ENCODE results near the gene BRIP1.
"Not testable (repeated sequence)": the region's sequence is repeated elsewhere in the genome, so short reads cannot be mapped to it uniquely, and the experiment has no call there.

The BRIP1 gene

DNA sequence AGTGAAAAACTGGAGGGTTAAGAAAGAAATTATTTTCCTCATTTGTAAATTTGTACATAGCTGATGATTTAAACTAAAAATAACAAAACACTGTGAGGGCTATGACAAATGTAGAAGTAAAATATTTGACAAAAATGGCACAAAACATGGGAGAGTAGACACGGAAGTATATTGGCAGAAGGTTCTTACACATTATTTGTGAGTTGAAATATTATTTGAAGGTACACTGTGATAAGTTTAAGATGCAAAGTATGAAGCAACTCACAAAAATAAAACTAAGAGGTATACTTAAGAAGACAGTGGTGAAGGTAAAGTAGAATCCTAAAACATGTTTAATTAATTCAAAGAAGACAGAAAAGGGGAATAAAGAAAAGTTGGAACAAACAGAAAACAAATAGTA lies 34.6 kb downstream of the BRIP1 start:
- no peak for DNase-seq (ENCODE audit: low read depth in 2 of 2)

GRCh38 chr17:61827649-61828395 lies 35.5 kb downstream of the BRIP1 start:
- DNase-seq (ENCODE audit: low read depth in 2 of 2), result no peak

DNA sequence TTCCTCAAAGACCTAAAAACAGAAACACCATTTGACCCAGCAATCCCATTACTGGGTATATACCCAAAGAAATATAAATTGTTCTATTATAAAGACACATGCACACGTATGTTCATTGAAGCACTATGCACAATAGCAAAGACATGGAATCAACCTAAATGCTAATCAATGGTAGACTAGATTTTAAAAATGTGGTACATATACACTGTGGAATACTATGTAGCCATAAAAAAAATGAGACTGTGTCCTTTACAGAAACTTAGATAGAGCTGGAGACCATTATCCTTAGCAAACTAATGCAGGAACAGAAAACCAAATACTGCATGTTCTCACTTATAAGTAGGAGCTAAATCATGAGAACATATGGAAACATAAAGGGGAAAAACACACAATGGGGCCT lies 36.5 kb downstream of the BRIP1 start:
- DNase-seq (ENCODE audit: low read depth in 2 of 2), result not testable (repeated sequence)

GRCh38 chr17:61826198-61826597 lies 37.1 kb downstream of the BRIP1 start:
- DNase-seq (ENCODE audit: low read depth in 2 of 2), result not testable (repeated sequence)

- no peak for DNase-seq (ENCODE audit: low read depth in 2 of 2)
These were observed 37.7 kb downstream of the BRIP1 start for GRCh38 chr17:61825448-61826137.

DNA sequence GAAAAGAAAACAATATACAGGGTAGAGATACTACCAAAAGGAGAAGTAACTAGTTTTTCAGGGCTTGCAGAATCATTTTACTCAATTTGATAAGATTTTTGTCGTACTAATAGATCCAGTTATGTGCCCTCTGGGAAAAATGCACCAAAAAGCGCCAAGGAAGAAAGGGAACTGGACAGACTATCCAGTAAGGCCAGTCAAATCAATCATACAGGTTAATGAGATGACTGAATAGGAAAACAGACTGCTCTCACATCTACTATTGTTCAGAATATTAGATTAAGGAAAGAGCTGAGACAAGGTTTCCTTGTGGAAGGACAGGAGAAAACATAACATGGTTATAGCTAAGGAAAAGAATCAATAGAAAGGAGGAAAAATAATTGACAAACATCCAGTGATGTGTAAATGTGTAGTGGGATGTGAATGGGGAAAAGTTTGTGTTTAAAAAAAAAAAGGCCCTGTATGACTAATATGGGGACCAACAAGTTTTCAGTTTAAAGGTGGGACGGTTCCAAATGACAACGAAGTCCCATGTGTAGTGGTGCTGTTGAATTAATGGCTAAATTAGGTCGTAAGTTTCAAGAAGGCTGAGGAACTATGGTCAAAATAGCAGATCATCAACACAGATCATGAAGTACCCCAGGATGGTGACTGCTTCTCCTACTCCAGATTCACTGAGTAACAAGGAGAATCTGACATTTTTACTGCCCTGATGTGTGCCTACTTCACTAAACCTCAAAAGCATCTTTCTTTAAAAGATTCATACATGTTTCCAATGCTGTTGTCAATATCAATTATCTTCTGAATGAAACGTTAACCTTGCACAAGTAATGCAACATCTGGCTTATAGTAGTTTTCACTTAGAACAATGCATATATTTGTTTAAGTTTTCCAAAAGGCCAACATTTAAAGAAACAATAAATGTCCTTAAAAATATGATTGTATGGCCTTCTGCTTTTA lies 40.7 kb downstream of the BRIP1 start:
- no peak for DNase-seq (ENCODE audit: low read depth in 2 of 2)

- DNase-seq (ENCODE audit: low read depth in 2 of 2), result no peak
These were observed 41.7 kb downstream of the BRIP1 start for GRCh38 chr17:61821655-61822054.

DNA sequence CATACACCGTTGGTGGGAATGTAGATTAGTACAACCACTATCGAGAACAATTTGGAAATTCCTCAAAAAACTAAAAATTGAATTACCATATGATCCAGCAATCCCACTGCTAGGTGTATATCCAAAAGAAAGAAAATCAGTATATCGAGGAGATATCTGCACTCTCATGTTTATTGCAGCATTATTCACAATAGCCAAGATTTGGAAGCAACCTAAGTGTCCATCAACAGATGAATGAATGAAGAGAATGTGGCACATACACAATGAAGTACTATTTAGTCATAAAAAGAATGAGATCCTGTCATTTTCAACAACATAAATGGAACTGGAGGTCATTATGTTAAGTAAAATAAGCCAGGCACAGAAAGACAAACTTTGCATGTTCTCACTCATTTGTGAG lies 44.1 kb downstream of the BRIP1 start:
- DNase-seq (ENCODE audit: low read depth in 2 of 2), result not testable (repeated sequence)

- DNase-seq (ENCODE audit: low read depth in 2 of 2), result no peak
These were observed 45.1 kb downstream of the BRIP1 start for GRCh38 chr17:61818225-61818624.

- no peak for DNase-seq (ENCODE audit: low read depth in 2 of 2)
These were observed 45.9 kb downstream of the BRIP1 start for GRCh38 chr17:61817452-61817851.

- no peak for DNase-seq (ENCODE audit: low read depth in 2 of 2)
These were observed 46.8 kb downstream of the BRIP1 start for GRCh38 chr17:61816538-61816937.

GRCh38 chr17:61815863-61816503 lies 47.3 kb downstream of the BRIP1 start:
- DNase-seq (ENCODE audit: low read depth in 2 of 2), result no peak

DNA sequence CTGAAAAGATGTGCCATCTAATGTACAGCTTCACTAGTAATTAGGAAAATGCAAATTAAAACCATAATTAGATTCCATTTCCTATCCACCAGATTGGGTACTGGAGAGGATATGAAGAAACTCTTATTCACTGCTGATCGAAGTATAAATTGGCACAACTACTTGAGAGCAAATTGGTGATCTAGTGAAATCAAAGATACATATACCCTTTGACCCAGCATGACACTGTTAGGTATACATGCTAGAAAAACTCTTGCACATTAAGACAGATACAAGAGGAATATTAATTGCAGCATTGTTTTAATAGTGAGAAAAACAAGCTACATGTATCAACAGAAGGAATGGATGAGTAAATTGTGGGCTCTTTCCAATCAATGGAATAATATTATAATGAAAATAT lies 48.8 kb downstream of the BRIP1 start:
- no peak for DNase-seq (ENCODE audit: low read depth in 2 of 2)

- DNase-seq (ENCODE audit: low read depth in 2 of 2), result no peak
These were observed 50.1 kb downstream of the BRIP1 start for GRCh38 chr17:61813211-61813610.

DNA sequence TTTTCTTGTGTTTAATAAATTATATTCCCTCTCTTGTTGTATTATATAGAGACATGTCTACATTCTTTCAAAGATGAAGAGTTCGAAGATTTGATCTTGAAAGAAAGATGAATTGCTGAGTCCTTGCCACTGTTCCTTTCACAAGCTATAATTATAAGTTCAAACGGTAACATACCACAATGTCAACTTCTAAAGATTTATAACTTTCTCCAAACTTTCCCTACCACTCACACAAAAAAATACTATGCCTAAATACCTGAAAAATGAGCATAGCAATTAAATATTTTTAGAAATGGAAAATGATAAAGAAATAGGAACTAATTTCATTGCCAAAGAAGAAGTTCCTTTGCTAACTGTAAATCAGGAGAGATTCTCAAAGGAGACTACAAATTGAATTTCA lies 50.6 kb downstream of the BRIP1 start:
- DNase-seq (ENCODE audit: low read depth in 2 of 2), result no peak

GRCh38 chr17:61809816-61810392 lies 53.4 kb downstream of the BRIP1 start:
- no peak for DNase-seq (ENCODE audit: low read depth in 2 of 2)

DNA sequence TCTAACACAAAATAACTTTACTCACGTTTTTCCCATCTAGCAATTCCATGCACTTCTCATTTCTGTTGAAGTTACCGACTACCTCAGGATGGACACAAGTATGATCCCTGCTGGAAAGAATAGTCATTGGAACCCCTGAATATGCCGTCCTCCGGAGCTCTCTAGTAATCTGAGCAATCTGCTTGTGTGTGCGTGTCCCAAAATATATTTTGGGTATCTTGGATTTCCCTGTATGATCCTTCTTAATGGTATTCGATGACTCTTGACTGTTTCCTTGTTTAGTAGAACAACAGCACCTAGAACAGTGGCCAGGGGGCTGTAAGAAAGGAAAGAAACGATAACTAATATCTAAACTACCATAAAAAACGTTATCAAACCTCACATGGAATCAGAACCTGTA lies 54.9 kb downstream of the BRIP1 start:
- no peak for DNase-seq (ENCODE audit: low read depth in 2 of 2)

DNA sequence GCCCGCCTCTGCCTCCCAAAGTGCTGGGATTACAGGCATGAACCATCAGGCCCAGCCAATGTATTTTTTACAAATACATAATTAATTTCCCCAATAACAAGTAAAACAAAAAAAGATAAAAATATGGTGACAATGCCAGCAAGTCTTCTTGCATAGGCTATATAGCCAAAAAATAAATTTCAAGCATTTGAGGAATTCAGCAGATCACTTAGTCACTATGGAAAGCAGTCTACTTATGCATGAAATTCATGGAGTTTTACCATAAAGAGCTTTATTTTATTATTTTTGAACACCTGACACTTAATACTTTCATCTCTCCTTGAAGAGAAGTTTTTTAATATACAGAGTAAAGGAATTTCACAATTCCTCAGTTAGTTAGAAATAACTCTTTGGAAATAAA lies 56.4 kb downstream of the BRIP1 start:
- no peak for DNase-seq (ENCODE audit: low read depth in 2 of 2)

DNA sequence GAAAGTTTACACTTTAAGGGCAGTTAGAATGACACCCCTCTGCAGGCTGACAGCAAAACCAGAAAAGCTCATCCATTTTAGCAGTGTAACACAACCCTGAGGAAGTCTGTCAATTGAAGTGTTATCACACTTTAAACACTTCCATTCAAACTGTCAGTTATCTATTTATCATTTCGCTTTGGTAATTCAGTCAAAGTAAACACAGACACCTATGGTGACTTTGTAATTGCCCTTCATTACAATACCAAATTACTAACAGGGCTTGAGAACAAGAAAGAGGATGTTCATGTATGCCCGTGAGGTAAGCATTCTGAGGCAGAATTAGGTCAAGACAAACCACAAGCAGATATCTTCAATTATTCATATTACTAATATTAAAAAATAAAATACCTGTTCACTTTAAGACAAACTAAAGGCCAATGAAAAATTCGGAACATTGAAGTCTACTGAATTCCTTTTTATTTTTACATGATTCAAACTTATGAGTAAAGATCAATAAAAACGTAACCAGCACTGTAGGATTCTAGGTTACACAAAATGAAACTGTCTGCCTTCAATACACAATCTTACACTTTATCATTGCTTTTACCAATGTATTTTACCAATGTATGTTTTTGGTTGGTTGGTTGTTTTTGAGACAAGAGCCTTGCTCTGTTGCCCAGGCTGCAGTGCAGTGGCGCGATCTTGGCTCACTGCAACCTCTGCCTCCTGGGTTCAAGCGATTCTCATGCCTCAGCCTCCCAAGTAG lies 57.1 kb downstream of the BRIP1 start:
- DNase-seq (ENCODE audit: low read depth in 2 of 2), result no peak

DNA sequence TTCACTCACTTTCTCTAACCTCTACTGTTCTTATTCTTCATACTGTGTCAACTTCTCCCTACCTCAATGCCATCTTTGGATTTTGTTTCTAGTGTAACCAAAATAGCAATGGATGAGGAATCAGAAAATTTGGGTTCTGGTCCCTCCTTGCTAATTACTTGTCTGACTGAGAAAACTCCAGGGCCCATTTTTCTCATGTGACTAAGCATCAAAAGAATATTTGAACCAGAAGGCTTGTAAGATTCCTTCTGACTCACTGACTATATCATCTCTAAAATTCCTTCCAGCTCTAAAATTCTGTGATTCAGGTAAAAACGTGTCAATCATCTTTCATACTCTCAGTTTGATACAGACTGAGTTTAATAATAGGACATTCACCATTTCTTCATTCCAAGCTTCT lies 57.9 kb downstream of the BRIP1 start:
- no peak for DNase-seq (ENCODE audit: low read depth in 2 of 2)

DNA sequence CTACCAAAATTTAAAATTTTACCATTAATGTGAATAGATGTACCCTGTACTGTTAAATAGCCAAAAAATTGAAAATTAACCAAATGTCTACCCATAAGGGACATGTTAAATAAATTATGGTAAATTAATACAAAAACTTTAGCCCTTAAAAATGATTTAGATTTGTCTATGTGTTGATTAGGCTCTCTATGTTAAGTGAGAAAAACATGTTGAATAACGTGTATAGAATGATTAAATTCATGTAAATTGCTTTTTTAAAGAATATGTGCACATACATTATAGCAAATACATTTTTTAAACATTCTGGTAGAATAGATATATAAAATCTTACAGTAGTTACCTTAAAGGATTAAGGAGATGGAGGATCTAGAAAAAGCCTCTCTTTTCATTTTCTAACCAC lies 59.5 kb downstream of the BRIP1 start:
- no peak for DNase-seq (ENCODE audit: low read depth in 2 of 2)

All from stimulated activated CD4-positive, alpha-beta T cell treated with anti-CD3 and anti-CD28 coated beads, Interleukin-1b, Interleukin-23, amount 100 ng/mL, for 1 hour (primary cell).